ENCODE results near the gene DLG2.

DNA sequence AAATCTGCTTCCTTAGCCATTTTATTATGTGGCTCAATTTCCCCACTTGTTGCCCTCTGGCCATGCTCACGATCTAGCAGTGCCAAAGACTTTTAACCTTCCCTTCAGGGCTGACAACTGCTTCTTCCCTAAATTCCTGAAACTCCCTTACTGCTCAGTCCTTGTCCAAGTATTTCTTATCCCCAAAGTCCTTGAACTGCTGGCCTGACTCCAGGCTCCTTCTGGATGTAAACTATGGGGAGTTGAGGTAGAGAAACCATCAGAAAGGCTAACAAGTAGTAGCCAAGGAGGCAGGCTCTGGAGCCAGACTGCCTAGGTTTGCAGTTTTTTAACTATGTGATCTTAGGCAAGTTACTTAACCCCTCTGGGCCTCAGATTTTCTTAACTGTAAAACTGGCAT lies 2082.3 kb downstream of the DLG2 start:
- no peak for TF ChIP-seq POLR2A (IDR thresholded peaks at IDR 0.05)
- TF ChIP-seq, protein P1, sequence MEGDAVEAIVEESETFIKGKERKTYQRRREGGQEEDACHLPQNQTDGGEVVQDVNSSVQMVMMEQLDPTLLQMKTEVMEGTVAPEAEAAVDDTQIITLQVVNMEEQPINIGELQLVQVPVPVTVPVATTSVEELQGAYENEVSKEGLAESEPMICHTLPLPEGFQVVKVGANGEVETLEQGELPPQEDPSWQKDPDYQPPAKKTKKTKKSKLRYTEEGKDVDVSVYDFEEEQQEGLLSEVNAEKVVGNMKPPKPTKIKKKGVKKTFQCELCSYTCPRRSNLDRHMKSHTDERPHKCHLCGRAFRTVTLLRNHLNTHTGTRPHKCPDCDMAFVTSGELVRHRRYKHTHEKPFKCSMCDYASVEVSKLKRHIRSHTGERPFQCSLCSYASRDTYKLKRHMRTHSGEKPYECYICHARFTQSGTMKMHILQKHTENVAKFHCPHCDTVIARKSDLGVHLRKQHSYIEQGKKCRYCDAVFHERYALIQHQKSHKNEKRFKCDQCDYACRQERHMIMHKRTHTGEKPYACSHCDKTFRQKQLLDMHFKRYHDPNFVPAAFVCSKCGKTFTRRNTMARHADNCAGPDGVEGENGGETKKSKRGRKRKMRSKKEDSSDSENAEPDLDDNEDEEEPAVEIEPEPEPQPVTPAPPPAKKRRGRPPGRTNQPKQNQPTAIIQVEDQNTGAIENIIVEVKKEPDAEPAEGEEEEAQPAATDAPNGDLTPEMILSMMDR (IDR thresholded peaks at IDR 0.05 in 4 of 5, conservative IDR thresholded peaks at IDR 0.05 in 1 of 5) = no peak
